Effector CD4-positive, alpha-beta T cell (primary cell): ENCODE measurements around the gene DPP10.
"Not testable (repeated sequence)": the region's sequence is repeated elsewhere in the genome, so short reads cannot be mapped to it uniquely, and the experiment has no call there.

Source experiments
- DNase-seq: peaks from one replicate; pipeline ENCODE4 v3.0.0-alpha.2; 2020

DPP10 gene

GRCh38 chr2:114843963-114844362 is 401.5 kb downstream of the DPP10 start:
- DNase-seq: no peak

- DNase-seq: no peak
These were observed 414.8 kb downstream of the DPP10 start for GRCh38 chr2:114857196-114857595.

GRCh38 chr2:114859726-114860510 is 417.5 kb downstream of the DPP10 start:
- DNase-seq: no peak

- no peak for DNase-seq
These were observed 419.8 kb downstream of the DPP10 start for GRCh38 chr2:114862243-114862642.

- no peak for DNase-seq
These were observed 422.5 kb downstream of the DPP10 start for GRCh38 chr2:114864901-114865300.

GRCh38 chr2:114880046-114880445 is 437.6 kb downstream of the DPP10 start:
- DNase-seq: no peak

GRCh38 chr2:114919985-114920384 is 477.5 kb downstream of the DPP10 start:
- no peak for DNase-seq

- no peak for DNase-seq
These were observed 479.6 kb downstream of the DPP10 start for GRCh38 chr2:114922076-114922475.

GRCh38 chr2:114925296-114926255 is 483.1 kb downstream of the DPP10 start:
- DNase-seq: no peak

GRCh38 chr2:114926303-114926702 is 483.9 kb downstream of the DPP10 start:
- DNase-seq: no peak

- no peak for DNase-seq
These were observed 486.8 kb downstream of the DPP10 start for GRCh38 chr2:114929225-114929624.

GRCh38 chr2:114933671-114934241 is 491.3 kb downstream of the DPP10 start:
- DNase-seq: no peak

GRCh38 chr2:114935031-114935430 is 492.6 kb downstream of the DPP10 start:
- no peak for DNase-seq

- DNase-seq: no peak
These were observed 495.0 kb downstream of the DPP10 start for GRCh38 chr2:114937366-114937930.

- no peak for DNase-seq
These were observed 498.5 kb downstream of the DPP10 start for GRCh38 chr2:114940785-114941458.

- no peak for DNase-seq
These were observed 506.9 kb downstream of the DPP10 start for GRCh38 chr2:114949228-114949804.

GRCh38 chr2:114960389-114960788 is 517.9 kb downstream of the DPP10 start:
- DNase-seq: no peak

GRCh38 chr2:114962532-114962931 is 520.1 kb downstream of the DPP10 start:
- DNase-seq: no peak

GRCh38 chr2:114968748-114969400 is 526.4 kb downstream of the DPP10 start:
- DNase-seq: no peak

- DNase-seq: not testable (repeated sequence)
These were observed 561.9 kb downstream of the DPP10 start for GRCh38 chr2:115004321-115004720.

GRCh38 chr2:115011721-115012120 is 569.3 kb downstream of the DPP10 start:
- no peak for DNase-seq
